H9 (cell line): ENCODE measurements around the gene SEMA5A. TPM values are rescaled to one million over a fixed set of nuclear protein-coding genes. Genes with fewer than 3 reads are reported as not detected.

ENCODE experiments used
- DNase-seq: peaks from one replicate; pipeline ENCODE4 v3.0.0-alpha.2; 2017
- H2AFZ ChIP-seq: one replicate; pipeline ENCODE4 v1.6.1; 2013; ENCODE audit warnings: mild to moderate bottlenecking, low read length, control low read depth, moderate library complexity
- H2AK5ac ChIP-seq: 2 replicates; pipeline ENCODE4 v1.6.1; 2013; ENCODE audit warnings: low read length, control low read depth, mixed read lengths; ENCODE audit not compliant: insufficient read length
- H2BK120ac ChIP-seq: one replicate; pipeline ENCODE4 v1.6.1; 2013; ENCODE audit warnings: low read depth, mild to moderate bottlenecking, low read length, control low read depth, inconsistent platforms; ENCODE audit not compliant: poor library complexity, severe bottlenecking
- H2BK12ac ChIP-seq: 2 replicates; pipeline ENCODE4 v1.6.1; 2013; ENCODE audit warnings: low read length, control low read depth, mixed read lengths, low read depth; ENCODE audit not compliant: insufficient read length
- H2BK15ac ChIP-seq: 2 replicates; pipeline ENCODE4 v1.6.1; 2013; ENCODE audit warnings: low read depth, low read length, control low read depth
- H2BK20ac ChIP-seq: one replicate; pipeline ENCODE4 v1.6.1; 2013; ENCODE audit warnings: low read depth, mild to moderate bottlenecking, low read length, control low read depth, inconsistent platforms; ENCODE audit not compliant: poor library complexity, severe bottlenecking
- H2BK5ac ChIP-seq: 2 replicates; pipeline ENCODE4 v1.6.1; 2013; ENCODE audit warnings: low read length, control low read depth, mixed read lengths; ENCODE audit not compliant: insufficient read length
- H3K14ac ChIP-seq: 2 replicates; pipeline ENCODE4 v1.6.1; 2013; ENCODE audit warnings: low read length, control low read depth; ENCODE audit not compliant: insufficient read depth
- H3K18ac ChIP-seq: 2 replicates; pipeline ENCODE4 v1.6.1; 2013; ENCODE audit warnings: low read depth, mild to moderate bottlenecking, mixed read lengths, low read length, control low read depth; ENCODE audit not compliant: insufficient read length
- H3K23ac ChIP-seq: 2 replicates; pipeline ENCODE4 v1.6.1; 2013; ENCODE audit warnings: low read length, control low read depth, mixed read lengths, low read depth; ENCODE audit not compliant: insufficient read length
- H3K23me2 ChIP-seq: 2 replicates; pipeline ENCODE4 v1.6.1; 2013; ENCODE audit warnings: low read depth, mild to moderate bottlenecking, mixed read lengths, low read length, control low read depth; ENCODE audit not compliant: insufficient read length, poor library complexity, severe bottlenecking
- H3K27ac ChIP-seq: 2 replicates; pipeline ENCODE4 v1.5.1; 2013; ENCODE audit warnings: low read length, control low read depth, mixed read lengths, low read depth; ENCODE audit not compliant: insufficient read length
- H3K27me3 ChIP-seq: 2 replicates; pipeline ENCODE4 v1.6.1; 2013; ENCODE audit warnings: low read length, control low read depth, inconsistent platforms; ENCODE audit not compliant: insufficient read depth
- H3K4ac ChIP-seq: 2 replicates; pipeline ENCODE4 v1.6.1; 2013; ENCODE audit warnings: low read depth, mild to moderate bottlenecking, control low read depth, inconsistent platforms, low read length, moderate library complexity
- H3K4me1 ChIP-seq: 2 replicates; pipeline ENCODE4 v1.6.1; 2013; ENCODE audit warnings: low read length, control low read depth, inconsistent platforms; ENCODE audit not compliant: insufficient read depth
- H3K4me2 ChIP-seq: 2 replicates; pipeline ENCODE4 v1.6.1; 2013; ENCODE audit warnings: low read length, control low read depth, mixed read lengths; ENCODE audit not compliant: insufficient read length, insufficient read depth
- H3K56ac ChIP-seq: 2 replicates; pipeline ENCODE4 v1.6.1; 2013; ENCODE audit warnings: low read depth, mild to moderate bottlenecking, mixed read lengths, low read length, control low read depth; ENCODE audit not compliant: insufficient read length
- H3K79me1 ChIP-seq: 2 replicates; pipeline ENCODE4 v1.6.1; 2013; ENCODE audit warnings: low read depth, mild to moderate bottlenecking, moderate library complexity, low read length, control low read depth, inconsistent platforms; ENCODE audit not compliant: insufficient read depth, poor library complexity, severe bottlenecking
- H3K79me2 ChIP-seq: 2 replicates; pipeline ENCODE4 v1.6.1; 2013; ENCODE audit warnings: low read length, control low read depth, inconsistent platforms; ENCODE audit not compliant: insufficient read depth
- H3K9ac ChIP-seq: 2 replicates; pipeline ENCODE4 v1.6.1; 2013; ENCODE audit warnings: low read length, control low read depth, mixed read lengths; ENCODE audit not compliant: insufficient read length; ENCODE audit errors: extremely low read depth
- H3K9me3 ChIP-seq: one replicate; pipeline ENCODE4 v1.6.1; 2013; ENCODE audit warnings: low read depth, low read length, inconsistent platforms; ENCODE audit not compliant: control insufficient read depth
- H3T11ph ChIP-seq: one replicate; pipeline ENCODE4 v1.6.1; 2013; ENCODE audit warnings: mild to moderate bottlenecking, low read length, control low read depth, inconsistent platforms
- H4K20me1 ChIP-seq: one replicate; pipeline ENCODE4 v1.6.1; 2013; ENCODE audit not compliant: control insufficient read depth, insufficient read length, insufficient read depth
- H4K5ac ChIP-seq: 2 replicates; pipeline ENCODE4 v1.6.1; 2013; ENCODE audit warnings: low read depth, mild to moderate bottlenecking, mixed read lengths, low read length, control low read depth; ENCODE audit not compliant: insufficient read length
- H4K8ac ChIP-seq: replicated peaks from 2 replicates; pipeline ENCODE4 v1.6.1; 2013; ENCODE audit warnings: low read length, control low read depth, mixed read lengths, low read depth; ENCODE audit not compliant: insufficient read length
- H4K91ac ChIP-seq: 2 replicates; pipeline ENCODE4 v1.6.1; 2013; ENCODE audit warnings: low read depth, mild to moderate bottlenecking, moderate library complexity, mixed read lengths, low read length, control low read depth; ENCODE audit not compliant: insufficient read length
- H3K27ac Mint-ChIP-seq, 3 experiments: 2 replicates in 2 of 3; 3 replicates in 1 of 3; pipeline ENCODE4 v1.8.0; 2020 to 2021; ENCODE audit warnings: mixed read lengths in 3 of 3, mild to moderate bottlenecking in 1 of 3, moderate library complexity in 1 of 3
- H3K27me3 Mint-ChIP-seq: 2 replicates; pipeline ENCODE4 v1.8.0; 2021; ENCODE audit warnings: low read depth, mild to moderate bottlenecking, moderate library complexity, mixed read lengths
- H3K36me3 Mint-ChIP-seq, 3 experiments: 2 replicates in 2 of 3; 3 replicates in 1 of 3; pipeline ENCODE4 v1.8.0; 2020 to 2021; ENCODE audit warnings: low read depth in 3 of 3, mixed read lengths in 3 of 3; ENCODE audit not compliant: insufficient read depth in 1 of 3
- H3K4me1 Mint-ChIP-seq, 2 experiments: 2 replicates each; pipeline ENCODE4 v1.8.0; 2020; ENCODE audit warnings: mixed read lengths in 2 of 2
- H3K4me3 Mint-ChIP-seq, 2 experiments: 2 replicates in 1 of 2; 3 replicates in 1 of 2; pipeline ENCODE4 v1.8.0; 2020 to 2021; ENCODE audit warnings: mild to moderate bottlenecking in 2 of 2, mixed read lengths in 2 of 2, moderate library complexity in 1 of 2
- H3K9me3 Mint-ChIP-seq, 2 experiments: 2 replicates in 1 of 2; 3 replicates in 1 of 2; pipeline ENCODE4 v1.8.0; 2020; ENCODE audit warnings: mild to moderate bottlenecking in 2 of 2, mixed read lengths in 2 of 2, moderate library complexity in 1 of 2
- WGBS: extraction: QIAGEN DNeasy Blood & Tissue Kit; methylation state at CpG from one replicate; pipeline ENCODE4 v1.1.7; 2013; ENCODE audit warnings: missing lambda C conversion rate, low lambda C conversion rate, mixed read lengths; ENCODE audit not compliant: insufficient read length; ENCODE audit errors: extremely low coverage; 5-methylcytosine and 5-hydroxymethylcytosine counted together
- total RNA-seq: library from RNA; stranded (reverse); gene quantifications from 2 replicates; pipeline ENCODE4 v1.2.1, GENCODE V29; 2021
- TF ChIP-seq, protein P1 (sequence below): fragments of 200-600 bp; sonication (generic); conservative IDR thresholded peaks from 3 replicates; pipeline ENCODE4 v1.8.0; 2021; ENCODE audit warnings: antibody characterized with exemption, mild to moderate bottlenecking

Gene SEMA5A
- total RNA-seq, 1 experiment from 2014 or later: 4.3 TPM

DNA sequence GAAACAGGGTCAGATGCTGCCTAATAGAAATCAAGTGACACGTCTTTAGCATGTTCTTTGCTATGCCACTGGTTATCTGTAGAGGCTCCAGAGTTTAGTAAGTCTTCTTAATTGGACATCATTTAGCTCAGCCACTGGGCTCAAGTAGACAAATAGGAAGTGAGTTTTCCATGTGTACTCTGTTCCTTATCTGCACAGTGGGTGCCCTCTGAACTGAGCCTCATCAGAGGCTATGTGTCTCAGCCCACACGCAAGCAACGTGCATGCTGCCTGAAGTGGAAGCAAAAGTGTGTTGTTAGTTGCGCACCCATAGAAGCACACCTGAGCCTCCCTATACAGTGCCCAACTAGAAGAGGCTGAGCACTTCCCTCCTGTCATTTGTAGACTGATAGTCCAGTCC lies 134.7 kb downstream of the SEMA5A start:
- no peak overlapping the region for H3K18ac ChIP-seq
- H4K8ac ChIP-seq: no peak overlapping the region
- no peak overlapping the region for H4K5ac ChIP-seq
- no peak for DNase-seq
- no peak overlapping the region for H3K27ac Mint-ChIP-seq
- H3K9me3 ChIP-seq: no peaks in the 10 kb centered on the region
- H2BK5ac ChIP-seq: no peak overlapping the region
- no CpG with 5 or more reads among the region's 4 CpGs for WGBS
- no peak overlapping the region for H2BK12ac ChIP-seq
- no peaks in the 10 kb centered on the region for H3K4me1 ChIP-seq
- H2BK120ac ChIP-seq: no peak overlapping the region
- H2AK5ac ChIP-seq: no peak overlapping the region
- H3K23ac ChIP-seq: no peak overlapping the region
- no peaks in the 10 kb centered on the region for H3K79me1 ChIP-seq
- H2BK20ac ChIP-seq: no peak overlapping the region
- no peaks in the 10 kb centered on the region for H3K79me2 ChIP-seq
- TF ChIP-seq, protein P1, sequence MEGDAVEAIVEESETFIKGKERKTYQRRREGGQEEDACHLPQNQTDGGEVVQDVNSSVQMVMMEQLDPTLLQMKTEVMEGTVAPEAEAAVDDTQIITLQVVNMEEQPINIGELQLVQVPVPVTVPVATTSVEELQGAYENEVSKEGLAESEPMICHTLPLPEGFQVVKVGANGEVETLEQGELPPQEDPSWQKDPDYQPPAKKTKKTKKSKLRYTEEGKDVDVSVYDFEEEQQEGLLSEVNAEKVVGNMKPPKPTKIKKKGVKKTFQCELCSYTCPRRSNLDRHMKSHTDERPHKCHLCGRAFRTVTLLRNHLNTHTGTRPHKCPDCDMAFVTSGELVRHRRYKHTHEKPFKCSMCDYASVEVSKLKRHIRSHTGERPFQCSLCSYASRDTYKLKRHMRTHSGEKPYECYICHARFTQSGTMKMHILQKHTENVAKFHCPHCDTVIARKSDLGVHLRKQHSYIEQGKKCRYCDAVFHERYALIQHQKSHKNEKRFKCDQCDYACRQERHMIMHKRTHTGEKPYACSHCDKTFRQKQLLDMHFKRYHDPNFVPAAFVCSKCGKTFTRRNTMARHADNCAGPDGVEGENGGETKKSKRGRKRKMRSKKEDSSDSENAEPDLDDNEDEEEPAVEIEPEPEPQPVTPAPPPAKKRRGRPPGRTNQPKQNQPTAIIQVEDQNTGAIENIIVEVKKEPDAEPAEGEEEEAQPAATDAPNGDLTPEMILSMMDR: no peak
- no peak overlapping the region for H3K4me2 ChIP-seq
- H3K27ac ChIP-seq: no peak overlapping the region
- no peak overlapping the region for H2AFZ ChIP-seq
- H4K91ac ChIP-seq: no peak overlapping the region
- H3K4me3 Mint-ChIP-seq: no peak overlapping the region
- no peaks in the 10 kb centered on the region for H3K27me3 Mint-ChIP-seq
- H4K20me1 ChIP-seq: no peaks in the 10 kb centered on the region
- H2BK15ac ChIP-seq: no peak overlapping the region
- H3K9ac ChIP-seq: no peak overlapping the region
- H3K56ac ChIP-seq: no peak overlapping the region
- H3K27me3 ChIP-seq: no peaks in the 10 kb centered on the region; the same call in 1 of the 2 replicates
- peaks cover 3 to 8% of the 10 kb centered on the region in 2 experiments for H3K4me1 Mint-ChIP-seq
- H3K9me3 Mint-ChIP-seq: no peaks in the 10 kb centered on the region
- H3K36me3 Mint-ChIP-seq: 0 out of 7 replicates have a peak, but pooled peaks cover 0 to 2% (median 0%) of the 10 kb centered on the region in 3 experiments
- H3K4ac ChIP-seq: no peak overlapping the region
- H3K23me2 ChIP-seq: no peaks in the 10 kb centered on the region
- H3T11ph ChIP-seq: no peak overlapping the region
- H3K14ac ChIP-seq: no peak overlapping the region
